Uterus (tissue), 4 donors: ENCODE results near the gene DLGAP1. TPM values are rescaled to one million over a fixed set of nuclear protein-coding genes. Genes with fewer than 3 reads are reported as not detected.

Experiments used
- DNase-seq, 2 donors: peaks; one replicate each; pipeline ENCODE4 v3.0.0-alpha.2; 2019 to 2020
- H3K27ac ChIP-seq, 2 donors: fragments of 200-600 bp; sonication (generic); 1 replicate in 1 of 2; 2 replicates in 1 of 2; pipeline ENCODE4 v1.5.1; 2016 to 2018
- H3K27me3 ChIP-seq, 2 donors: fragments of 200-600 bp; sonication (generic); one replicate each; pipeline ENCODE4 v1.5.1; 2018 to 2019; ENCODE audit warnings: control low read depth in 1 of 2
- H3K36me3 ChIP-seq, 2 donors: fragments of 200-600 bp; sonication (generic); one replicate each; pipeline ENCODE4 v1.5.1; 2019; ENCODE audit warnings: control low read depth in 1 of 2
- H3K4me1 ChIP-seq, 2 donors: fragments of 200-600 bp; sonication (generic); one replicate each; pipeline ENCODE4 v1.5.1; 2018 to 2019; ENCODE audit warnings: control low read depth in 1 of 2
- H3K4me3 ChIP-seq, 2 donors: fragments of 200-600 bp; sonication (generic); 1 replicate in 1 of 2; 2 replicates in 1 of 2; pipeline ENCODE4 v1.5.1; 2018 to 2019; ENCODE audit warnings: mild to moderate bottlenecking in 1 of 2
- H3K9me3 ChIP-seq, 2 donors: fragments of 200-600 bp; sonication (generic); one replicate each; pipeline ENCODE4 v1.5.1; 2019; ENCODE audit warnings: control low read depth in 1 of 2
- CTCF ChIP-seq, 4 experiments: fragments of 200-600 bp in 2 of 4; fragments of 450-650 bp in 2 of 4; sonication (generic) in 2 of 4; IDR thresholded peaks; one replicate each; pipeline ENCODE4 v1.5.1; 2016 to 2019; ENCODE audit warnings: antibody characterized with exemption in 4 of 4, mild to moderate bottlenecking in 2 of 4, moderate library complexity in 1 of 4
- POLR2A ChIP-seq, 2 donors: fragments of 450-650 bp; IDR thresholded peaks; one replicate each; pipeline ENCODE4 v1.6.1; 2016; ENCODE audit warnings: antibody characterized with exemption in 2 of 2, mild to moderate bottlenecking in 1 of 2, moderate library complexity in 1 of 2
- intact Hi-C: fragments of 100-400 bp; cut with DNase I; formaldehyde crosslinking; loops from one replicate; pipeline ENCODE4 v1.15.1; 2023; ENCODE audit warnings: low total_unique reads
- total RNA-seq, 4 donors: library from RNA; depleted of rRNA in 3 of 4; stranded (reverse); fragments of >200 nt in 3 of 4; gene quantifications; one replicate each; pipeline versions ENCODE4 v1.1.0 to v1.2.4, GENCODE V29; 2014 to 2023
- donor health status: DM: yes; HTN: yes; CAD: no.

Gene DLGAP1
- total RNA-seq, 4 donors from 2014 or later: 1.0 to 9.6 (median 3.3) TPM

GRCh38 chr18:3967359-3968180 is 487.5 kb downstream of the DLGAP1 start:
- DNase-seq: no peak
- H3K9me3 ChIP-seq: no peaks in the 10 kb centered on the region
- no peaks in the 10 kb centered on the region for H3K27me3 ChIP-seq
- no peak overlapping the region for H3K27ac ChIP-seq
- H3K4me3 ChIP-seq: no peak overlapping the region
- no peaks in the 10 kb centered on the region for H3K36me3 ChIP-seq
- H3K4me1 ChIP-seq: no peaks in the 10 kb centered on the region
- intact Hi-C loops: no loop called here
- no peak for TF ChIP-seq POLR2A (IDR thresholded peaks at IDR 0.05)
- no peak for TF ChIP-seq CTCF (IDR thresholded peaks at IDR 0.05)

GRCh38 chr18:3966642-3967358 is 488.3 kb downstream of the DLGAP1 start:
- TF ChIP-seq POLR2A (IDR thresholded peaks at IDR 0.05) (no peak), CTCF (IDR thresholded peaks at IDR 0.05) (no peak)
- H3K27ac ChIP-seq: no peak overlapping the region
- H3K4me3 ChIP-seq: no peak overlapping the region
- H3K4me1 ChIP-seq: no peaks in the 10 kb centered on the region
- intact Hi-C loops: no loop called here
- no peaks in the 10 kb centered on the region for H3K27me3 ChIP-seq
- no peaks in the 10 kb centered on the region for H3K36me3 ChIP-seq
- no peak for DNase-seq
- no peaks in the 10 kb centered on the region for H3K9me3 ChIP-seq

GRCh38 chr18:3966246-3966641 is 488.9 kb downstream of the DLGAP1 start:
- no peak overlapping the region for H3K27ac ChIP-seq
- H3K4me3 ChIP-seq: no peak overlapping the region
- H3K9me3 ChIP-seq: no peaks in the 10 kb centered on the region
- TF ChIP-seq CTCF (IDR thresholded peaks at IDR 0.05) (no peak), POLR2A (IDR thresholded peaks at IDR 0.05) (no peak)
- H3K27me3 ChIP-seq: no peaks in the 10 kb centered on the region
- intact Hi-C loops: no loop called here
- no peaks in the 10 kb centered on the region for H3K36me3 ChIP-seq
- no peaks in the 10 kb centered on the region for H3K4me1 ChIP-seq
- no peak for DNase-seq

- intact Hi-C loops: no loop called here
- TF ChIP-seq CTCF (IDR thresholded peaks at IDR 0.05) (no peak), POLR2A (IDR thresholded peaks at IDR 0.05) (no peak)
- Histone ChIP-seq H3K27me3 (no peaks in the 10 kb centered on the region), H3K4me3 (no peak overlapping the region), H3K36me3 (no peaks in the 10 kb centered on the region), H3K9me3 (no peaks in the 10 kb centered on the region), H3K27ac (no peak overlapping the region), H3K4me1 (no peaks in the 10 kb centered on the region)
- no peak for DNase-seq
These were observed 494.1 kb downstream of the DLGAP1 start for GRCh38 chr18:3960977-3961376.

DNA sequence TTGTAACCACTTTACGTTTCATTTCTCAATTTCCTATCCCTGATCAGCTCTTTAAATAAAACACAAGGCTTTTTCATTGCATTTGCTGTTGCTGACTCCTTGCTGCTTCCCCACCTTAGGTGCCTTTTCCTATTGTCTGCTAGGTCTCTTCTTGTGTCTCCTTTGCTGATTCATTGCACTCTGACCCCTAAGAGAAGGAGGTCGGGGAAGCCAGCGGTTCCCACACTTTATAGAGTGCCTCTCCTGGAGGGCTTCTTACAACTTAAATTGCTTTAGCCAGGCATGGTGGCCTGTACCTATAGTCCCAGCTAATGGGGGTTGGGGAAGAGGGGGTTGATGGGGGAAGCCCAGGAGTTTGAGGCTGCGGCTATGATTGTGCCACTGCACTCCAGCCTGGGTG is 495.0 kb downstream of the DLGAP1 start:
- DNase-seq: no peak
- TF ChIP-seq POLR2A (IDR thresholded peaks at IDR 0.05) (no peak), CTCF (IDR thresholded peaks at IDR 0.05) (no peak)
- no peaks in the 10 kb centered on the region for H3K9me3 ChIP-seq
- H3K27me3 ChIP-seq: no peaks in the 10 kb centered on the region
- intact Hi-C loops: no loop called here
- no peaks in the 10 kb centered on the region for H3K36me3 ChIP-seq
- no peak overlapping the region for H3K27ac ChIP-seq
- no peak overlapping the region for H3K4me3 ChIP-seq
- no peaks in the 10 kb centered on the region for H3K4me1 ChIP-seq
